Femur (tissue), 1 donor: ENCODE measurements around the gene PDGFC.

ENCODE experiments used
- DNase-seq: peaks from one replicate; pipeline ENCODE4 v3.0.0-alpha.2; 2017

The PDGFC gene

GRCh38 chr4:156725257-156725656 lies 246.3 kb downstream of the PDGFC start:
- DNase-seq = no peak

GRCh38 chr4:156723951-156724668 lies 247.5 kb downstream of the PDGFC start:
- DNase-seq = no peak

GRCh38 chr4:156718226-156718625 lies 253.4 kb downstream of the PDGFC start:
- DNase-seq = no peak

GRCh38 chr4:156711193-156711590 lies 260.4 kb downstream of the PDGFC start:
- no peak for DNase-seq
